ENCODE results near the gene GPR171. TPM values are rescaled to one million over a fixed set of nuclear protein-coding genes. Genes with fewer than 3 reads are reported as not detected.
"Not testable (repeated sequence)": the region's sequence is repeated elsewhere in the genome, so short reads cannot be mapped to it uniquely, and the experiment has no call there.

The GPR171 gene
- total RNA-seq, 2 experiments from 2014 or later = 9.7 to 16.7 TPM

DNA sequence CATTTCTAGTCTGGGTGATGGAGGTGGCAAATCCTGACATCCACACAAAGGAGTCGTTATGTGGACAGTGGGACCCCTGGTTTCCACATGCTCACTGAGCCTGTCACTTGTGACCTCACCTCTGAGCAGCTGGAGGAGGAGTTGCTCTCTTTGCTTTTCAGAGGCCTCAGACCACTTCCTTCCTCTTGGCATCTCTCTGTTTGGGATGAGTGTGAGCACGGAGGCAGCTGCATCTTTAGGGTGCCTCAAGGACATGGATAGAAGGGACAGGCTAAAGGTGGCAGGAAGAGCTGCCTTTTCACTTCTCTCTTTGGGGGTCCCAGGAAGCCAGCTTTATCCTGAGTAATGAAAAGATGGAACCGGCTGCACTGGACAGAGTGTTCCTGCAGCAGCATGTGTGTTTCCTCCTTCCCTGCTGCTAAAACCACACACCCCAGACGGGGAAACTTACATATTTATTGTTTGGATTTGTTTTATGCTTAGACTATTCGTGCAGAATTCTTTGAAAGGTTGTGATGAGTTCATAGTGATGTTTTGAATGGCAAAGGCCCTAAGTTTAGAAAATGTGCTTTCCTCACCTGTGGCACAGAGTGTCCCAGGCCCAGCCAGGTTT, 31.8 kb downstream of the GPR171 start:
- TF ChIP-seq, protein P1, sequence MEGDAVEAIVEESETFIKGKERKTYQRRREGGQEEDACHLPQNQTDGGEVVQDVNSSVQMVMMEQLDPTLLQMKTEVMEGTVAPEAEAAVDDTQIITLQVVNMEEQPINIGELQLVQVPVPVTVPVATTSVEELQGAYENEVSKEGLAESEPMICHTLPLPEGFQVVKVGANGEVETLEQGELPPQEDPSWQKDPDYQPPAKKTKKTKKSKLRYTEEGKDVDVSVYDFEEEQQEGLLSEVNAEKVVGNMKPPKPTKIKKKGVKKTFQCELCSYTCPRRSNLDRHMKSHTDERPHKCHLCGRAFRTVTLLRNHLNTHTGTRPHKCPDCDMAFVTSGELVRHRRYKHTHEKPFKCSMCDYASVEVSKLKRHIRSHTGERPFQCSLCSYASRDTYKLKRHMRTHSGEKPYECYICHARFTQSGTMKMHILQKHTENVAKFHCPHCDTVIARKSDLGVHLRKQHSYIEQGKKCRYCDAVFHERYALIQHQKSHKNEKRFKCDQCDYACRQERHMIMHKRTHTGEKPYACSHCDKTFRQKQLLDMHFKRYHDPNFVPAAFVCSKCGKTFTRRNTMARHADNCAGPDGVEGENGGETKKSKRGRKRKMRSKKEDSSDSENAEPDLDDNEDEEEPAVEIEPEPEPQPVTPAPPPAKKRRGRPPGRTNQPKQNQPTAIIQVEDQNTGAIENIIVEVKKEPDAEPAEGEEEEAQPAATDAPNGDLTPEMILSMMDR (IDR thresholded peaks at IDR 0.05) = no peak
- DNase-seq (peak in 8 of 14 experiments; percentile 9 to 79 (median 37)), ATAC-seq (ENCODE audit: poor library complexity) (peak; percentile 79)
- H3K27me3 Mint-ChIP-seq = no peaks in the 10 kb centered on the region
- H3K9me3 ChIP-seq (ENCODE audit: control insufficient read depth in 1 of 2, insufficient read depth in 1 of 2, low read length in 2 of 2) = no peaks in the 10 kb centered on the region
- H3K9me3 Mint-ChIP-seq = no peaks in the 10 kb centered on the region
- H3K4me1 ChIP-seq (ENCODE audit: insufficient read depth, low read length) = peaks cover 41% of the 10 kb centered on the region
- H3K4me3 ChIP-seq (ENCODE audit: low read length) = no peak overlapping the region
- H3K36me3 ChIP-seq (ENCODE audit: insufficient read depth, low read length) = no peaks in the 10 kb centered on the region
- H3K27me3 ChIP-seq (ENCODE audit: control insufficient read depth in 1 of 2, insufficient read depth in 2 of 2, low read length in 2 of 2) = no peaks in the 10 kb centered on the region
- peak overlapping the region; percentile 61 for H3K4me3 Mint-ChIP-seq
- POLR2A ChIA-PET = interaction anchor here (0.7 to 2.3 kb wide), 9 partner anchors 12 to 467 kb away, joined by 3 to 16 read pairs (median 4); partner anchors contain the start of genes ERICH6, GPR171 and P2RY14
- intact Hi-C loops (cut with DNase I, micrococcal nuclease) = loop anchor here (2.0 kb wide), 2 partner anchors 32 to 38 kb away; partner anchors contain the start of gene GPR171 (in 1 of the 2)
- CTCF ChIA-PET = interaction anchor here (0.9 to 1.5 kb wide), 2 partner anchors 14 to 34 kb away, joined by 3 to 4 read pairs; no protein-coding TSS in a partner anchor
- H3K27ac Mint-ChIP-seq = peak overlapping the region; percentile 72
- peaks cover 53% of the 10 kb centered on the region for H3K4me1 Mint-ChIP-seq (ENCODE audit: low read depth)
- H3K27ac ChIP-seq (ENCODE audit: low read depth in 1 of 2, low read length in 2 of 2) = peak overlapping the region; percentile 10 to 55
- no peaks in the 10 kb centered on the region for H3K36me3 Mint-ChIP-seq (ENCODE audit: low read depth)

GRCh38 chr3:151169948-151170679, 32.9 kb downstream of the GPR171 start:
- not testable (repeated sequence) for H3K36me3 ChIP-seq (ENCODE audit: insufficient read depth, low read length); H3K36me3 Mint-ChIP-seq (ENCODE audit: low read depth); H3K4me3 ChIP-seq (ENCODE audit: low read length); H3K9me3 ChIP-seq (ENCODE audit: control insufficient read depth in 1 of 2, insufficient read depth in 1 of 2, low read length in 2 of 2); H3K27me3 Mint-ChIP-seq; H3K27me3 ChIP-seq (ENCODE audit: control insufficient read depth in 1 of 2, insufficient read depth in 2 of 2, low read length in 2 of 2); ATAC-seq (ENCODE audit: poor library complexity); H3K9me3 Mint-ChIP-seq
- H3K27ac Mint-ChIP-seq = peak overlapping the region; percentile 72
- H3K4me3 Mint-ChIP-seq = peak overlapping the region; percentile 43
- peaks cover 53% of the 10 kb centered on the region for H3K4me1 Mint-ChIP-seq (ENCODE audit: low read depth)
- Histone ChIP-seq H3K4me1 (ENCODE audit: insufficient read depth, low read length) (peaks cover 41% of the 10 kb centered on the region), H3K27ac (ENCODE audit: low read depth in 1 of 2, low read length in 2 of 2) (peak overlapping the region in 1 of 2 donors; percentile 55)
- DNase-seq = peak in 3 of 14 experiments; percentile 32 to 69 (median 49)
- intact Hi-C loops (cut with DNase I, micrococcal nuclease) = loop anchor here (2.0 to 5.0 kb wide), 5 partner anchors 33 to 747 kb away; partner anchors contain the start of gene GPR171 (in 1 of the 2)
- ChIA-PET CTCF (interaction anchor here (1.5 to 3.6 kb wide), 3 partner anchors 13 to 110 kb away, joined by 4 to 65 read pairs (median 9); partner anchors contain the start of gene P2RY14), POLR2A (interaction anchor here (0.6 kb wide), 1 partner anchor 104 kb away, joined by 3 read pairs; no protein-coding TSS in a partner anchor)

DNA sequence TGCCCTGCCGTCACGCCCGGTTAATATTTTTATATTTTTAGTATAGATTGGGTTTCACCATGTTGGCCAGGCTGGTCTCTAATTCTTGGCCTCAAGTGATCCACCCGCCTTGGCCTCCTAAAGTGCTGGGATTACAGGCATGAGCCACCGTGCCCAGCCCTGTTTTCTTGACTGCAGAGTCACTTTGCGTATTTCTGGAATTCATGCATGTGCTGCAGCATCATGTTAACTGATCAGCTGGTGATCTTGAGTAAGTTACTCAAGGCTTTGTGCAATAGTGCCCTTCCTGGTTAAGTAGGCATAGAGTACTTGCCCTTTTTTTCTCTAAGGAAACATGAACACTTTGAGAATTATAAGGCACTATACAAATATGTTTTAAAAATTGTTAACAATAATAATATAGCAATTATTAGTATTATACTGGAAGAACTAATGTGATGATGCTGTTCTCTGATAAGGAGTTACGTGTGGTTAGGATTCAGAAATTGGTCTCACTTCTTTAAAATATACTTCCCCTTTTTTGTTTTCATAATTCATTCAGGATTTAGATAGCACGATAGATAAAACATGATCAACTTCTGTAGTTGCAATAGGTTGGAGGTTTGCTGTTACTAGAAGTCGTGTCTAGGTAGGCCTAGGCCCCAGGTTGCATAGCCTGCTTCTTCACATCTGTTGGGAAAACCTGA, 33.6 kb downstream of the GPR171 start:
- Mint-ChIP-seq H3K27me3 (no peaks in the 10 kb centered on the region), H3K36me3 (ENCODE audit: low read depth) (no peaks in the 10 kb centered on the region), H3K9me3 (no peaks in the 10 kb centered on the region), H3K27ac (no peak overlapping the region), H3K4me3 (no peak overlapping the region), H3K4me1 (ENCODE audit: low read depth) (peaks cover 52% of the 10 kb centered on the region)
- Histone ChIP-seq H3K36me3 (ENCODE audit: insufficient read depth, low read length) (no peaks in the 10 kb centered on the region), H3K27me3 (ENCODE audit: control insufficient read depth in 1 of 2, insufficient read depth in 2 of 2, low read length in 2 of 2) (no peaks in the 10 kb centered on the region), H3K4me3 (ENCODE audit: low read length) (no peak overlapping the region), H3K4me1 (ENCODE audit: insufficient read depth, low read length) (peaks cover 41% of the 10 kb centered on the region), H3K27ac (ENCODE audit: low read depth in 1 of 2, low read length in 2 of 2) (peak overlapping the region in 1 of 2 donors; percentile 46), H3K9me3 (ENCODE audit: control insufficient read depth in 1 of 2, insufficient read depth in 1 of 2, low read length in 2 of 2) (no peaks in the 10 kb centered on the region)
- ATAC-seq (ENCODE audit: poor library complexity) = no peak
- TF ChIP-seq, protein P1 (IDR thresholded peaks at IDR 0.05) = no peak
- CTCF ChIA-PET = interaction anchor here (0.8 to 3.6 kb wide), 10 partner anchors 16 to 118 kb away, joined by 3 to 65 read pairs (median 10); partner anchors contain the start of gene P2RY14
- POLR2A ChIA-PET = interaction anchor here (0.6 to 0.8 kb wide), 2 partner anchors 33 to 105 kb away, joined by 3 read pairs; no protein-coding TSS in a partner anchor
- intact Hi-C loops (cut with DNase I, micrococcal nuclease) = loop anchor here (2.0 to 5.0 kb wide), 3 partner anchors 41 to 748 kb away; no protein-coding TSS in a partner anchor
- peak in 2 of 14 experiments; percentile 39 to 46 for DNase-seq

Measured in CD4-positive, alpha-beta T cell (primary cell).